Hepatocyte (in vitro differentiated cells): ENCODE measurements around the gene TRPT1. TPM values are rescaled to one million over a fixed set of nuclear protein-coding genes. Genes with fewer than 3 reads are reported as not detected.

Experiments used
- DNase-seq: peaks from one replicate; pipeline ENCODE4 v3.0.0-alpha.2; 2016; ENCODE audit warnings: low spot score
- H2AFZ ChIP-seq: fragments of 200-600 bp; sonication (generic); 2 replicates; pipeline ENCODE4 v1.6.0; 2016; ENCODE audit warnings: antibody characterized with exemption, mild to moderate bottlenecking
- H3K27ac ChIP-seq: fragments of 200-600 bp; sonication (generic); 2 replicates; pipeline ENCODE4 v1.5.1; 2016; ENCODE audit warnings: mild to moderate bottlenecking
- H3K27me3 ChIP-seq: fragments of 200-600 bp; sonication (generic); 2 replicates; pipeline ENCODE4 v1.6.1; 2016
- H3K36me3 ChIP-seq: fragments of 200-600 bp; sonication (generic); replicated peaks from 2 replicates; pipeline ENCODE4 v1.5.1; 2016; ENCODE audit warnings: low read depth; ENCODE audit not compliant: insufficient read depth
- H3K4me1 ChIP-seq: fragments of 200-600 bp; sonication (generic); 2 replicates; pipeline ENCODE4 v1.5.1; 2016; ENCODE audit warnings: mild to moderate bottlenecking, moderate library complexity; ENCODE audit not compliant: insufficient read depth
- H3K4me2 ChIP-seq: fragments of 200-600 bp; sonication (generic); 2 replicates; pipeline ENCODE4 v1.6.0; 2016
- H3K4me3 ChIP-seq: fragments of 200-600 bp; sonication (generic); 2 replicates; pipeline ENCODE4 v1.5.1; 2016; ENCODE audit warnings: mild to moderate bottlenecking
- H3K79me2 ChIP-seq: fragments of 200-600 bp; sonication (generic); 2 replicates; pipeline ENCODE4 v1.6.0; 2017; ENCODE audit warnings: mild to moderate bottlenecking
- H3K9me2 ChIP-seq: fragments of 200-600 bp; sonication (generic); replicated peaks from 2 replicates; pipeline ENCODE4 v1.6.0; 2017; ENCODE audit warnings: mild to moderate bottlenecking; ENCODE audit not compliant: insufficient read depth
- H3K9me3 ChIP-seq: fragments of 200-600 bp; sonication (generic); 2 replicates; pipeline ENCODE4 v1.5.1; 2016; ENCODE audit warnings: low read depth, mild to moderate bottlenecking
- H4K20me1 ChIP-seq: fragments of 200-600 bp; sonication (generic); 2 replicates; pipeline ENCODE4 v1.6.0; 2016; ENCODE audit warnings: mild to moderate bottlenecking; ENCODE audit not compliant: insufficient read depth, poor library complexity, severe bottlenecking
- EZH2 ChIP-seq: fragments of 200-600 bp; sonication (generic); IDR thresholded peaks from 2 replicates; pipeline ENCODE4 v1.6.1; 2016; ENCODE audit warnings: antibody characterized with exemption, mild to moderate bottlenecking, borderline replicate concordance
- EZH2phosphoT487 ChIP-seq: fragments of 200-600 bp; sonication (generic); IDR thresholded peaks from one replicate; pipeline ENCODE4 v1.6.1; 2018; ENCODE audit warnings: antibody characterized with exemption, mild to moderate bottlenecking, low read depth, moderate library complexity; ENCODE audit not compliant: unreplicated experiment, severe bottlenecking
- WGBS: methylation state at CpG from one replicate; pipeline ENCODE4 v1.1.6; 2016; ENCODE audit warnings: low lambda C conversion rate; ENCODE audit errors: missing lambda C conversion rate; 5-methylcytosine and 5-hydroxymethylcytosine counted together
- polyA plus RNA-seq: library from polyadenylated mRNA; unstranded; fragments of >200 nt; fragmentation: Nextera tagmentation; extraction: Ambion mirVana; gene quantifications from 2 replicates; pipeline ENCODE4 v1.2.1, GENCODE V29; 2016
- total RNA-seq: library from RNA; depleted of rRNA; stranded (reverse); fragments of >200 nt; gene quantifications from 2 replicates; pipeline ENCODE4 v1.2.3, GENCODE V29; 2014
- TF ChIP-seq, protein P1 (sequence below): fragments of 200-600 bp; sonication (generic); IDR thresholded peaks from 2 replicates; pipeline ENCODE4 v1.5.1; 2016; ENCODE audit warnings: antibody characterized with exemption, mild to moderate bottlenecking; ENCODE audit not compliant: poor library complexity

The TRPT1 gene
- total and polyA plus RNA-seq, 2 experiments from 2014 or later: 52.8 to 55.5 TPM

- no peak overlapping the region for H3K4me2 ChIP-seq
- no peaks in the 10 kb centered on the region for H3K9me3 ChIP-seq
- H2AFZ ChIP-seq: no peak overlapping the region
- no peaks in the 10 kb centered on the region for H3K4me1 ChIP-seq
- no peak for DNase-seq
- H3K9me2 ChIP-seq: no peaks in the 10 kb centered on the region
- TF ChIP-seq, protein P1, sequence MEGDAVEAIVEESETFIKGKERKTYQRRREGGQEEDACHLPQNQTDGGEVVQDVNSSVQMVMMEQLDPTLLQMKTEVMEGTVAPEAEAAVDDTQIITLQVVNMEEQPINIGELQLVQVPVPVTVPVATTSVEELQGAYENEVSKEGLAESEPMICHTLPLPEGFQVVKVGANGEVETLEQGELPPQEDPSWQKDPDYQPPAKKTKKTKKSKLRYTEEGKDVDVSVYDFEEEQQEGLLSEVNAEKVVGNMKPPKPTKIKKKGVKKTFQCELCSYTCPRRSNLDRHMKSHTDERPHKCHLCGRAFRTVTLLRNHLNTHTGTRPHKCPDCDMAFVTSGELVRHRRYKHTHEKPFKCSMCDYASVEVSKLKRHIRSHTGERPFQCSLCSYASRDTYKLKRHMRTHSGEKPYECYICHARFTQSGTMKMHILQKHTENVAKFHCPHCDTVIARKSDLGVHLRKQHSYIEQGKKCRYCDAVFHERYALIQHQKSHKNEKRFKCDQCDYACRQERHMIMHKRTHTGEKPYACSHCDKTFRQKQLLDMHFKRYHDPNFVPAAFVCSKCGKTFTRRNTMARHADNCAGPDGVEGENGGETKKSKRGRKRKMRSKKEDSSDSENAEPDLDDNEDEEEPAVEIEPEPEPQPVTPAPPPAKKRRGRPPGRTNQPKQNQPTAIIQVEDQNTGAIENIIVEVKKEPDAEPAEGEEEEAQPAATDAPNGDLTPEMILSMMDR: no peak
- TF ChIP-seq EZH2: no peak
- no peak for TF ChIP-seq EZH2phosphoT487
- 82% methylated on average over 3 of the region's 3 CpGs for WGBS
- H3K27ac ChIP-seq: no peak overlapping the region
- no peaks in the 10 kb centered on the region for H4K20me1 ChIP-seq
- H3K36me3 ChIP-seq: no peaks in the 10 kb centered on the region
- no peaks in the 10 kb centered on the region for H3K27me3 ChIP-seq
- no peaks in the 10 kb centered on the region for H3K79me2 ChIP-seq
- no peak overlapping the region for H3K4me3 ChIP-seq
These were observed 24.4 kb downstream of the TRPT1 start for GRCh38 chr11:64201543-64201942.

DNA sequence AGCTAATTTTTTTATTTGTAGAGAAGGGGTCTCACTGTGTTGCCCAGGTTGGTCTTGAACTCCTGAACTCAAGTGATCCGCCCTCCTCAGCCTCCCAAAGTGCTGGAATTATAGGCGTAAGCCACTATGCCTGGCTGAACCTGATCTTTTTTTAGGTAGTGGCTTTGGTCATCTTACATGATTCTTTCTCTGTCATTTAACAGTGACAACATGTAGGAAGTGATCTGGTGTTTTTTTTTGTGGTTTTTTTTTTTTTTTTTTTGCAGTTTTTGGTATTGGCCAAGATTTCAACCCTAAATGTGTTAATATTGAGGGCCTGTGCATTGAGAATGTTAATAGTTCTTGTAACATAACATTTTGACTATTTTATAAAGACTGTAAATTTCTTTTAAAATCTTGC, 27.5 kb downstream of the TRPT1 start:
- H3K79me2 ChIP-seq: peaks cover 5% of the 10 kb centered on the region
- 100% methylated on average over 2 of the region's 2 CpGs for WGBS
- no peaks in the 10 kb centered on the region for H3K4me1 ChIP-seq
- H3K4me2 ChIP-seq: no peak overlapping the region
- H3K4me3 ChIP-seq: no peak overlapping the region
- no peak for DNase-seq
- no peak overlapping the region for H3K27ac ChIP-seq
- H3K9me2 ChIP-seq: no peaks in the 10 kb centered on the region
- H2AFZ ChIP-seq: no peak overlapping the region
- no peaks in the 10 kb centered on the region for H3K27me3 ChIP-seq
- no peak for TF ChIP-seq EZH2phosphoT487
- TF ChIP-seq, protein P1: no peak
- no peak for TF ChIP-seq EZH2
- H4K20me1 ChIP-seq: no peaks in the 10 kb centered on the region
- H3K9me3 ChIP-seq: no peaks in the 10 kb centered on the region
- H3K36me3 ChIP-seq: no peaks in the 10 kb centered on the region

DNA sequence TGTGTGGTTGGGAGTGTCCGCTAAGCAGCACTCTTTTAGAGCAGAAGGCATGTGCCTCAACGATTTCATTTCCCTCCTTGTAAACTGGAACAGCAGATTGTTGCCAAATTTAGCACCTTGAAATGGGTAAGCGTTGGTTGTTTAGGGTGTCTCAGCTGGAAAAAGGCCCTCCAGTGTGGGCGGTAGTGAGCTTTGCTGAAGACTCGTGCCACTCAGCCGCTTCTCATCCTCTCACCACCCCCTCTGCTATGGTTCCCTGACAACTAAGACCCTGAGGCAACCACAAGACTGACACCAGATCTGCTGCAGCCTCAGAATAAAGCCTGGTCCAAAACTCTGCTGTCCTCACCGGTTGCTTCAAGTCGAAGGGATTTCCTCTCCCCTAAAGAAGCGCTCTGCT, 29.4 kb downstream of the TRPT1 start:
- Histone ChIP-seq H3K36me3 (no peaks in the 10 kb centered on the region), H3K9me2 (no peaks in the 10 kb centered on the region), H3K4me2 (no peak overlapping the region), H3K9me3 (no peaks in the 10 kb centered on the region), H3K27ac (no peak overlapping the region), H4K20me1 (peaks cover 8% of the 10 kb centered on the region), H3K79me2 (peaks cover 7% of the 10 kb centered on the region), H3K27me3 (no peaks in the 10 kb centered on the region), H3K4me1 (no peaks in the 10 kb centered on the region), H2AFZ (no peak overlapping the region), H3K4me3 (no peak overlapping the region)
- 83% methylated on average over 9 of the region's 9 CpGs for WGBS
- no peak for DNase-seq
- no peak for TF ChIP-seq EZH2
- TF ChIP-seq, protein P1: no peak
- no peak for TF ChIP-seq EZH2phosphoT487

- Histone ChIP-seq H2AFZ (no peak overlapping the region), H3K9me3 (no peaks in the 10 kb centered on the region), H3K9me2 (no peaks in the 10 kb centered on the region), H3K4me1 (peaks cover 8% of the 10 kb centered on the region), H3K79me2 (peaks cover 7% of the 10 kb centered on the region), H3K27ac (no peak overlapping the region), H3K4me3 (no peak overlapping the region), H4K20me1 (peaks cover 39% of the 10 kb centered on the region), H3K27me3 (no peaks in the 10 kb centered on the region), H3K4me2 (no peak overlapping the region), H3K36me3 (no peaks in the 10 kb centered on the region)
- WGBS: 99% methylated on average over 5 of the region's 5 CpGs
- no peak for DNase-seq
- TF ChIP-seq EZH2phosphoT487: no peak
- TF ChIP-seq, protein P1: no peak
- no peak for TF ChIP-seq EZH2
These were observed 33.6 kb downstream of the TRPT1 start for GRCh38 chr11:64192434-64192833.
